OCI-LY1 (cell line): ENCODE data around the gene HSFX2.

Source experiments
- H2AFZ ChIP-seq: fragments of 200-600 bp; sonication (generic), shearing (Covaris generic); 2 replicates; pipeline ENCODE4 v1.6.0; 2014; ENCODE audit warnings: antibody characterized with exemption, mild to moderate bottlenecking, low read length
- H3F3A ChIP-seq: fragments of 200-600 bp; sonication (generic), shearing (Covaris generic); 2 replicates; pipeline ENCODE4 v1.6.0; 2014; ENCODE audit warnings: mild to moderate bottlenecking, antibody characterized with exemption, low read length, moderate library complexity; ENCODE audit not compliant: insufficient read depth
- H3K27ac ChIP-seq: fragments of 200-600 bp; sonication (generic); 2 replicates; pipeline ENCODE4 v1.5.1; 2014; ENCODE audit warnings: low read length, mixed run types, mild to moderate bottlenecking, low read depth; ENCODE audit not compliant: poor library complexity, severe bottlenecking
- H3K27me3 ChIP-seq: fragments of 200-600 bp; sonication (generic); 2 replicates; pipeline ENCODE4 v1.6.0; 2014; ENCODE audit warnings: antibody characterized with exemption, mild to moderate bottlenecking, low read length, moderate library complexity; ENCODE audit not compliant: insufficient read depth
- H3K36me3 ChIP-seq: fragments of 200-600 bp; sonication (generic); 2 replicates; pipeline ENCODE4 v1.6.1; 2014; ENCODE audit warnings: mild to moderate bottlenecking, antibody characterized with exemption, low read length, moderate library complexity, mixed read lengths; ENCODE audit not compliant: insufficient read depth
- H3K4me1 ChIP-seq: fragments of 200-600 bp; sonication (generic); 2 replicates; pipeline ENCODE4 v1.5.1; 2014; ENCODE audit warnings: mild to moderate bottlenecking, low read length, moderate library complexity; ENCODE audit not compliant: insufficient read depth, severe bottlenecking
- H3K4me2 ChIP-seq: fragments of 200-600 bp; sonication (generic), shearing (Covaris generic); 2 replicates; pipeline ENCODE4 v1.6.1; 2014; ENCODE audit warnings: low read length
- H3K4me3 ChIP-seq: fragments of 200-600 bp; sonication (generic); 2 replicates; pipeline ENCODE4 v1.5.1; 2014; ENCODE audit warnings: low read length, low read depth, mild to moderate bottlenecking, mixed read lengths; ENCODE audit not compliant: poor library complexity, severe bottlenecking
- H3K79me2 ChIP-seq: fragments of 200-600 bp; shearing (Covaris generic); 2 replicates; pipeline ENCODE4 v1.6.1; 2016; ENCODE audit warnings: mixed run types, low read length, mixed read lengths; ENCODE audit not compliant: insufficient read depth
- H3K9ac ChIP-seq: fragments of 200-600 bp; sonication (generic), shearing (Covaris generic); 2 replicates; pipeline ENCODE4 v1.6.1; 2014; ENCODE audit warnings: mild to moderate bottlenecking, low read length, mixed read lengths
- H3K9me2 ChIP-seq: fragments of 200-600 bp; sonication (generic), shearing (Covaris generic); 2 replicates; pipeline ENCODE4 v1.6.1; 2014; ENCODE audit warnings: low read depth, mild to moderate bottlenecking, low read length, mixed read lengths
- H3K9me3 ChIP-seq: fragments of 200-600 bp; shearing (Covaris generic); 2 replicates; pipeline ENCODE4 v1.6.1; 2014; ENCODE audit warnings: low read length, mixed read lengths
- H4K20me1 ChIP-seq: fragments of 200-600 bp; sonication (generic), shearing (Covaris generic); 2 replicates; pipeline ENCODE4 v1.6.0; 2016; ENCODE audit warnings: mild to moderate bottlenecking, low read length; ENCODE audit not compliant: insufficient read depth
- EZH2 ChIP-seq: fragments of 200-600 bp; sonication (generic), shearing (Covaris generic); IDR thresholded peaks from 2 replicates; pipeline ENCODE4 v1.8.0; 2017; ENCODE audit warnings: borderline replicate concordance, mixed run types, mild to moderate bottlenecking, antibody characterized with exemption, low read length, moderate library complexity, mixed read lengths
- TF ChIP-seq, protein P1 (sequence below): fragments of 200-600 bp; sonication (generic), shearing (Covaris generic); IDR thresholded peaks from 2 replicates; pipeline ENCODE4 v1.5.1; 2017; ENCODE audit warnings: mild to moderate bottlenecking, antibody characterized with exemption, low read length, moderate library complexity, mixed read lengths

HSFX2 gene

DNA sequence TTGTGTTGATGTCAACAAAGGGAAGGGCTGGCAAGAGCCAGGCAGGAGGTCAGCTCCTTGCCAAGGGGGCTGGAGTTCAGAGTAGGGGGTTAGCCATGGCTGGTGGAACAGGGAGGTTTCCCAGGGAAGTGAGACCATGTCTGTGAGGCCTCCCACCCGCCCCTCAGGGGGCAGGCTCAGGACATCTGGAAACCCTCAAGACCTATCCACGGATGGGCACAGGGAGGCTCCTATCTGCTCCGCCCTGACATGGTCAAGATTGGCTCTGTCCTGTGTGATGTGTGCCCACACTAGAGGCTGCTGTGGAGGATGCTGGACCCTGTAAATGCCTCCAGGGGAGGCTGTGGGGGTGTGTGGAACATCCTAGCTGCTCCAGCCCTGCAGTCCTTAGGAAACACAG is 44.5 kb upstream of the HSFX2 start:
- no peak overlapping the region for H3K4me3 ChIP-seq
- H3K36me3 ChIP-seq, result no peaks in the 10 kb centered on the region
- H3K9ac ChIP-seq, result no peak overlapping the region
- no peak overlapping the region for H2AFZ ChIP-seq
- H3K4me2 ChIP-seq, result no peak overlapping the region
- no peaks in the 10 kb centered on the region for H3K79me2 ChIP-seq
- H4K20me1 ChIP-seq, result no peaks in the 10 kb centered on the region
- H3K9me2 ChIP-seq, result no peaks in the 10 kb centered on the region
- TF ChIP-seq, protein P1, sequence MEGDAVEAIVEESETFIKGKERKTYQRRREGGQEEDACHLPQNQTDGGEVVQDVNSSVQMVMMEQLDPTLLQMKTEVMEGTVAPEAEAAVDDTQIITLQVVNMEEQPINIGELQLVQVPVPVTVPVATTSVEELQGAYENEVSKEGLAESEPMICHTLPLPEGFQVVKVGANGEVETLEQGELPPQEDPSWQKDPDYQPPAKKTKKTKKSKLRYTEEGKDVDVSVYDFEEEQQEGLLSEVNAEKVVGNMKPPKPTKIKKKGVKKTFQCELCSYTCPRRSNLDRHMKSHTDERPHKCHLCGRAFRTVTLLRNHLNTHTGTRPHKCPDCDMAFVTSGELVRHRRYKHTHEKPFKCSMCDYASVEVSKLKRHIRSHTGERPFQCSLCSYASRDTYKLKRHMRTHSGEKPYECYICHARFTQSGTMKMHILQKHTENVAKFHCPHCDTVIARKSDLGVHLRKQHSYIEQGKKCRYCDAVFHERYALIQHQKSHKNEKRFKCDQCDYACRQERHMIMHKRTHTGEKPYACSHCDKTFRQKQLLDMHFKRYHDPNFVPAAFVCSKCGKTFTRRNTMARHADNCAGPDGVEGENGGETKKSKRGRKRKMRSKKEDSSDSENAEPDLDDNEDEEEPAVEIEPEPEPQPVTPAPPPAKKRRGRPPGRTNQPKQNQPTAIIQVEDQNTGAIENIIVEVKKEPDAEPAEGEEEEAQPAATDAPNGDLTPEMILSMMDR, result no peak
- no peak for TF ChIP-seq EZH2
- no peaks in the 10 kb centered on the region for H3F3A ChIP-seq
- H3K4me1 ChIP-seq, result no peaks in the 10 kb centered on the region
- H3K27me3 ChIP-seq, result no peaks in the 10 kb centered on the region
- no peak overlapping the region for H3K27ac ChIP-seq
- no peaks in the 10 kb centered on the region for H3K9me3 ChIP-seq

DNA sequence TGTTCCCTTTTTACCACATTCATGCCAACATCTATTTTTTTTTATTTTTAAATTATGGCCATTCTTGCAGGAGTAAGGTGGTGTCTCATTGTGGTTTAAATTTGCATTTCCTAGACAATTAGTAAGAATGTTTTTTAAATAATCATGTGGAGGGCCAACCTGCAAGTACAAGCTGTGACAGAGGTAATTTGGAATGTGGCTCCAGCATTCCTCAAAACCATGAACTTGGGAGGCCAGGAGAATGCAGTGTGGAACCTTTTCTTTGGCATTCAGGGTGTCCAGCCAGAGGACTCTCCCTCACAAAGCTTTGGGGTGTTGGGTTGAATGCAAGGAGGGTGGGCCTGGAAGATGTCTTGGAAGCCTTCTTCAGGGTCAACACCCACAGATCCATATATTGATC is 43.7 kb upstream of the HSFX2 start:
- Histone ChIP-seq H3K36me3 (no peaks in the 10 kb centered on the region), H3K9me3 (no peaks in the 10 kb centered on the region), H3K4me3 (no peak overlapping the region), H3K79me2 (no peaks in the 10 kb centered on the region), H3K4me1 (no peaks in the 10 kb centered on the region), H3F3A (no peaks in the 10 kb centered on the region), H4K20me1 (no peaks in the 10 kb centered on the region), H3K9me2 (no peaks in the 10 kb centered on the region), H2AFZ (no peak overlapping the region), H3K4me2 (no peak overlapping the region), H3K9ac (no peak overlapping the region), H3K27ac (no peak overlapping the region), H3K27me3 (no peaks in the 10 kb centered on the region)
- TF ChIP-seq, protein P1, result no peak
- TF ChIP-seq EZH2, result no peak

DNA sequence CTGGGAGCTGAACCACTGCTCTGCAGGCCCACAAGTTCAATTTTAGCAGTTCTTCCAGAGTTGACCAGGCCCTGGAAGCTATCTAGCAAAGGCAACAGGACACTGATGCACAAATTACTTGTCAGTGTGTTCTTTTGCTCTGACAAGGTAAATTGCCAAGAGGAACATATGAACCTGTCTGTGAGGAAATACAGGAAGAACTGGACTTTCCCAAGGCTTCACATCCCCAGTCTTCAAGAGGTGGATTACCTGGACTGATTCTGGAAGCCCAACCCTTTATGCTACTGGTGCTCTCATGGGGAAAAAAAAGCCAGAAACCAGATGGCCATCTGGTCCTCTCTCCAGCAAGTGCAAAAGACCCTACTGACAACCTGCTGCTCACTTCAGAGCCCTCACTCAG is 38.4 kb upstream of the HSFX2 start:
- H3K9me2 ChIP-seq, result no peaks in the 10 kb centered on the region
- no peaks in the 10 kb centered on the region for H4K20me1 ChIP-seq
- no peak overlapping the region for H3K27ac ChIP-seq
- no peak overlapping the region for H2AFZ ChIP-seq
- H3K9me3 ChIP-seq, result no peaks in the 10 kb centered on the region
- H3K79me2 ChIP-seq, result no peaks in the 10 kb centered on the region
- peaks cover 13% of the 10 kb centered on the region for H3K4me1 ChIP-seq
- H3K4me2 ChIP-seq, result no peak overlapping the region
- H3K4me3 ChIP-seq, result no peak overlapping the region
- TF ChIP-seq, protein P1, result no peak
- no peak for TF ChIP-seq EZH2
- H3K9ac ChIP-seq, result no peak overlapping the region
- no peaks in the 10 kb centered on the region for H3K27me3 ChIP-seq
- H3F3A ChIP-seq, result no peaks in the 10 kb centered on the region
- no peaks in the 10 kb centered on the region for H3K36me3 ChIP-seq
